ENCODE measurements around the gene RALB.
"Not testable (repeated sequence)": the region's sequence is repeated elsewhere in the genome, so short reads cannot be mapped to it uniquely, and the experiment has no call there.

Gene RALB

DNA sequence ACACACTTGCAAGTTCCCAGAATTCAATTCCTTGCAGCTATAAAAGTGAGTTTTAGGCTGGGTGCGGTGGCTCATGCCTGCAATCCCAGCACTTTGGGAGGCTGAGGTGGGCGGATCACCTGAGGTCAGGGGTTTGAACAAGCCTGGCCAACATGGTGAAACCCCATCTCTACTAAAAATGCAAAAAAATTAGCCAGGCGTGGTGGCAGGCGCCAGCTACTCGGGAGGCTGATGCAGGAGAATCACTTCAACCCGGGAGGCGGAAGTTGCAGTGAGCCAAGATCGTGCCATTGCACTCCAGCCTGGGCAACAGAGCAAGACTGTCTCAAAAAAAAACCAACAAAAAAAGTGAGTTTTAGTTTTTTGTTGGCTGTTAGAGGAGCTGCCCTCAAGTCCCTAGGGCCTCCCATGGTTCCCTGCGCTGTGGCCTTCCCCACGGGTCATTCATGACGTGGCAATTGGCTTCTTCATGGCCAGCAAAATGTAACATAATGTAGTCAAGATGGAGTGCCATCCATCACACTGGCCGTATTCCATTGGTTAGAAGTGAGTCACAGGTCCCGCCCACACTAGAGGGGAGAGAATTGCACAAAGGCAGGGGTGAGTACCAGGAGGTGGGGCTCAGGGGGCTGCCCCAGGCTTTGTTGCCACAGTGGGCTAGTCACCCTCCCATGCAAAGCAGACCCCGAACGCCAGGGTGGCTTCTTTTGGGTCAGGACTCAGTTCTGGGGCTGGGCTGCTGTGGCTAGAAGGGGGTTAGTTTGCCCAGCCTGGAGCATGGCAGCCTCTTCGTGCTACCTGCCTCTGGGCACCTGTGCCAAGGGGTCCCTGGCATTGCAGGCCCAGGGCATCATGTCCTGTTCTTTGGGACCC is 55.6 kb downstream of the RALB start:
- DNase-seq (ENCODE audit: low read depth) = no peak
- no peak overlapping the region for H3K4me3 ChIP-seq (ENCODE audit: low read depth, low read length)

DNA sequence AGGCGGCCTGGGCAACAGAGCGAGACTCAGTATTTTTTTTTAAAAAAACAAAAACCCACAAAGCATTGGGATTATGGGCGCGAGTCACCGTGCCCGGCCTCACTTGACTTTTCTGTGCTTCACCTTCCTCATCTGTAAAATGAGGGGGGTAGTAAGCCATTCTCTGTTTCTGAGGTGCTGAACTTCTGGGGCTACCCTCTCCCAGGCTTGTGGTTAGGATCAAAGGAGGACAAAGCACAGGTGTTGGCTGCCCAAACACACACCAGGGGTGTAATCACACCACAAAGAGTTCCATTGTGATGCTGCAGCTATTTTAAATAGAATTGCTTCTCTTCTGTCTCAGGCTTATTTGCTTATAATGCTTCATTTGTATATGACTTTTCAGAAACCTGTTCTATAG is 57.5 kb downstream of the RALB start:
- H3K4me3 ChIP-seq (ENCODE audit: low read depth, low read length) = no peak overlapping the region
- no peak for DNase-seq (ENCODE audit: low read depth)

DNA sequence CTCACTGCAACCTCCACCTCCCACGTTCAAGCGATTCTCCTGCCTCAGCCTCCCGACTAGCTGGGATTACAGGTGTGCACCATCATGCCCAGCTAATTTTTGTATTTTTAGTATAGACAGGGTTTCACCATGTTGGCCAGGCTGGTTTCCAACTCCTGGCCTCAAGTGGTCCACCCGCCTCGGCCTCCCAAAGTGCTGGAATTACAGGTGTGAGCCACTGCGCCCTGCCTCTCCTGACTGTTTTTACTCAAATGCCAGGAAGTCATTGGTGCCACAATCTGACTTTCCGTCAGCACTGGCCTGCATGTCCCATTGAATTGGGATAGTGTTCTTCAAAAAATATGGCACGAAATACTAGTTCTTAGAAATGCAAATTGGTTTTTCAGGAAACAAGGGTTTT is 58.2 kb downstream of the RALB start:
- DNase-seq (ENCODE audit: low read depth); H3K4me3 ChIP-seq (ENCODE audit: low read depth, low read length): not testable (repeated sequence)

- no peak for DNase-seq (ENCODE audit: low read depth)
- H3K4me3 ChIP-seq (ENCODE audit: low read depth, low read length) = no peak overlapping the region
These were observed 59.4 kb downstream of the RALB start for GRCh38 chr2:120312076-120312475.

- peak; percentile 43 for DNase-seq (ENCODE audit: low read depth)
- peak overlapping the region; percentile 48 for H3K4me3 ChIP-seq (ENCODE audit: low read depth, low read length)
These were observed 60.4 kb downstream of the RALB start for GRCh38 chr2:120312860-120313694.

DNA sequence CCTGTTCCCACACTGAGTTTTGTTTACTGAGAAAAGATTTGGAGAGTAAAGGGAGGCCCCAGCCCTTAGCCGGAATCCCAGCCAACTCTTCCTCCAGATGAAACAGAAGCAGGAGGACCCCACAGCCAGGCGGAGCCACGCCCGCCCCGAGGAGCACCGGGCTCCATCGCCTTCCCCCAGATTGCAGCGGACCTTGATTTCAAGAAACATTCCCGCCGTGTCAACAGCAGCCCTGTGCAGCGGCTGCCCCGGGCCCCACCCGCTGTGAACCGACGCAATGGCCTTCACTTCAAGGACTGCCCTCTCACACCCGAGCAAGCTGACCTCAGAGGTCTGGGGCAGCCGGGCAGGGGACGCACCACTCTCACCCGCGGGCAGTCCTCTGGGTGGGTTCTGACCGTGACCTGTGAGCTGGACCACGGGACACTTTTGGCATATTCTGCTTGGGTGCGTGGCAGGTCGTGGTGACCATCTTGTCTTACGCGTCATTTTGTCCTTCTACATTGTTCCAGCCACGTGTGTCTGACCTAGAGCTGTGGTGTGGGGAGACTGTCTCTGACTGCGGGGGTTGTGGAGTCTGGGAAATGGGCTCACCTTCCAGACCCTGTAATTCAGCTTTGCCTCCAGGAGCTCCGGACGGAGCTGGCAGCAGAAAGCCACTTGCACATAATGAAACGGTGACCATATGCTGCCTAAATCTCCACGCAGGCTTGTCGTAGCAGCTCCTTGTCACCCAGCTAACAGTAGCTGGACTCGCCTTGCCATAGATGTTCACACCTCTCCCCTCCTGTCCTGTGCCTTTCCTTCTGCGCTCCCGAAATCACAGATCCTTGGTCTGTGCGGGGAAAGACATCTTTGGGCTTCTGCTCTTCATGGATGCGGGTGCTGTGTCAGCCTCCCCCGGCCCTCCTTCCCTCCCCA is 61.3 kb downstream of the RALB start:
- peak overlapping the region; percentile 48 for H3K4me3 ChIP-seq (ENCODE audit: low read depth, low read length)
- no peak for DNase-seq (ENCODE audit: low read depth)

DNA sequence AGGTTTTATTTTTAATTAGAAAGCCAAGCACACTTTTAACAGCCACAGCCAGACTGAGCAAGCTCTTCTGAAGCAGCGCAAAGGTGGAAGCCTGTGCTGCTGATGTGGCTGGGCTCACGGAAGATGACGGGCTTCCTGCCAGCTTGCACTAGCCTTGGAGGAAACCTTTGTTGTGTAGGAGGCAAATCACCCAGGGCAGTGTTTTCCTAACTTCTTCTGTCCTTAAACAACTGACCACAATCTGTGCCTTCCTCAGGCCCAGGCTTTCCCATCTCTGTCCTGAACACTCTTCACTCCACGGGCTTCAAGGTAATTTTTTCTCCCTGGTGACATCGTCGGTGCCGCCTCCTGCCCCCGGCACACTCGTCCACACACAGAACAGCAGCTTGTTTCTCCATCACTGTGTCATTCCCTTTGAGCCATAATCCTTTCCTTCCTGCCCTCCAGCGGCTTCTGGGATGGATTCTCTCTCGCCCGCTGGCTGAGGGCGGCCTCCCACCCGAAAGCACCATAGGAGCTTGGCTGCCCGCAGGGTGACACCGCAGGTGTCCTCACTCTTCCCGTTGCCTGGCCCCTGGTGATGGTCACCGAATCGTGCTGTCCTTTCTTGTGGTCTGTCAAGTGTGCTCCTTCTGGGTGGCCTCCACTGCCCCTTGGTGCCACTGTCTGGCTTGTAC is 62.2 kb downstream of the RALB start:
- DNase-seq (ENCODE audit: low read depth) = no peak
- no peak overlapping the region for H3K4me3 ChIP-seq (ENCODE audit: low read depth, low read length)

DNA sequence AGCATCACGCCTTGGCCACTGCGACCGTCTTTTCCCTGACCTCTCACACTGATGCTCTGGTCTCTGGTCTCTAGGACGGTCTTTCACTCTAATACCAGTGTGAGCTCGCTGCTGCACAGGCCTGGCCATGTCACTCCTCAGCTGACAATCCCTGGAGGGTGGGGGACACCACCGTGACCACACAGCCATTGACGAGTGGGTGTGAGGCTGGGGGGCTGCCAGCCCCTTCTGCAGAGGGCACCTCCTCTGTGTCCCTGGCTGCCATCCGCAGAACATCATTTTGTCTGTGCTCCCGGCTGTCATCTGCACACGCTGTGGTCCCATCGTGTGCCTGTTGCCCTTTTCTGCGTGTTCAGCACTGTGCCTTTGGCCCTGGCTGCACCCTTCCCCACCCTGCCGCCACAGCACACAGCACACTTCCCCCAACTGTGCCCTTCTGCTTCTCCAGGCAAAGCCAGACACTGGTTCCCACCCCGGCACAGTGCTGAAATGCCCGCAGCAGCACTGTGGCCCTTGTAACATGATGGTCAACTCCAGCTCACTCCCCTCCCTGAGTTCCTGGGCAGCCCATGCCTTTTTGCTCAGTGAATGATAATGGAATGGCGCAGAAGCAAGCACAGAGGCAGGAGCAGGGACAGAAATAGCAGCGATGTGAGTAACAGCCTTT is 62.8 kb downstream of the RALB start:
- no peak overlapping the region for H3K4me3 ChIP-seq (ENCODE audit: low read depth, low read length)
- no peak for DNase-seq (ENCODE audit: low read depth)

GRCh38 chr2:120316071-120316470 is 63.4 kb downstream of the RALB start:
- no peak overlapping the region for H3K4me3 ChIP-seq (ENCODE audit: low read depth, low read length)

DNA sequence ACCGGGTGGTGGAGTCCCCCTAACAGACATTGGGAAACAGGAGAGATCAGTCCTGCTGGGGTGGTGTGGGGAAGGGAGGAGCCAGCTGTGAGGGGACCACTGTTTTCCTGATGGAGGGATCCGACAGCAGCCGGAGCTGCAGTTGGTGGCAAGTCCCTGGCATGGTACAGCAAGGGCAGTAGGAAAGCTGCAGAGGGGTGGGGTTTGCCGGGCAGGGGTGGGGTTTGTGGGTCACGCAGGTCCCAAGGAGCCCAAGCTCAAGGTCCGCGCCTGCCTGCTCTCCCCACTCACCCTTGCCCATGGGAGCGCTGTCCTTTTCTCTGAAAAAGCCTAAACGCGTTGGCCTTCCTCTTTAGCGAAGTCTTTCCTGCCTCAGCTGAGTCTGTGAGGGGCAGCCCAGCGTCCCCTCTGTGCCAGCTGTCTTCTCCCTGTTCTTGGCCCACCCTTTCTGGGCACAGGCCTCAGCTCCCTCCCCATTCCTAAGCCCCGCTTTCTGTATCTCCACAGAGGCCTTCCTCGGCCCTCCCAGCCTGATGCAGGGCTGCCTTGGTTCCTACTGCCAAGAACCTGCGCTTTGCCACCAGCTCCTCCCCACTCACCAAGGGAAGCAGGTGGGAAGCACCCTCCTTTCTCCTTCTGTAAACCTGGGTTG is 64.0 kb downstream of the RALB start:
- DNase-seq (ENCODE audit: low read depth) = no peak
- no peak overlapping the region for H3K4me3 ChIP-seq (ENCODE audit: low read depth, low read length)

More at GRCh38 chr2:120316071-120316470, 63.4 kb downstream of the RALB start:
- no peak for DNase-seq (ENCODE audit: low read depth)

- DNase-seq (ENCODE audit: low read depth) = no peak
- H3K4me3 ChIP-seq (ENCODE audit: low read depth, low read length) = no peak overlapping the region
These were observed 64.5 kb downstream of the RALB start for GRCh38 chr2:120317180-120317533.

DNA sequence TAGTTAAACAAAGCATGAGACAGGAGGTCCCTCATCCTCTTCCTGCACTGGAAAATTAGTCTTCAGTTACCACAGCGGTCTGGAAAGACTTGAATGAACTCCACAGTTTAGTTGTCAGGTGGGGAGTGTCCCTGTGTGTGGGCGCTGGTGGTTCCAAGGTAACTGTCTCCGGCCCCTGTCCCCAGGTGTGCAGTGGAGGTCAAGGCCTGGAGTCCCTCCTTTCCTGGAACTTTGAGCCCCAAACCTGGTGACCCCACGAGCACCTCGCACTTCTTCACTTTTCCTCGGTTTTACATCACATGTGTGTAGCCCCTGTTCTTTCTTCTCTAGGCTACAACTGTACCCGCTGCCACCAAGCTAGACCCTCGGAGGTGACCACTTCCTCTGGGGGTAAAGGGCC is 65.3 kb downstream of the RALB start:
- H3K4me3 ChIP-seq (ENCODE audit: low read depth, low read length) = no peak overlapping the region
- no peak for DNase-seq (ENCODE audit: low read depth)

DNA sequence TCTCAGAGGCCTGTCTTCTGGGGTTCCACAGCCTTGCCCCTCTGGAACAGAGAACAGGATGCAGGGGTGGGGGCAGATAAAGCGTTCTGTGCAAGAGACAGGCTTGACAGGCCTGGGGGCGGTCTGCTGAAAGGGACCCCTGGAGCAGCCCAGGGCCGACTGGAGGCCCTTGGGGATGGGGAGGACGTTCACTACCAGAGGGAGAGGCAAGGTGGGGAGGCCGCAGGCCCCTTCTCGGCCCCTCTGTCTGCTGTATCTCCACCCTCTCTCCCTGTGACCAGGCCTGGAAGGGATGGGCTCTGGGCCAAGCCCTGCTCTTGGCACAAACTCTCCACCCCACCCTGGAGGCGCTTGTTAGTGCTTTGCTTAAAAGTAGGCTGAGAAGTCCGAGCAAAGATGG is 66.0 kb downstream of the RALB start:
- H3K4me3 ChIP-seq (ENCODE audit: low read depth, low read length) = no peak overlapping the region
- DNase-seq (ENCODE audit: low read depth) = no peak

- no peak for DNase-seq (ENCODE audit: low read depth)
- no peak overlapping the region for H3K4me3 ChIP-seq (ENCODE audit: low read depth, low read length)
These were observed 66.5 kb downstream of the RALB start for GRCh38 chr2:120319123-120319522.

GRCh38 chr2:120319686-120320317 is 67.2 kb downstream of the RALB start:
- DNase-seq (ENCODE audit: low read depth) = no peak
- no peak overlapping the region for H3K4me3 ChIP-seq (ENCODE audit: low read depth, low read length)

GRCh38 chr2:120320318-120320851 is 67.7 kb downstream of the RALB start:
- peak; percentile 33 for DNase-seq (ENCODE audit: low read depth)
- H3K4me3 ChIP-seq (ENCODE audit: low read depth, low read length) = no peak overlapping the region

DNA sequence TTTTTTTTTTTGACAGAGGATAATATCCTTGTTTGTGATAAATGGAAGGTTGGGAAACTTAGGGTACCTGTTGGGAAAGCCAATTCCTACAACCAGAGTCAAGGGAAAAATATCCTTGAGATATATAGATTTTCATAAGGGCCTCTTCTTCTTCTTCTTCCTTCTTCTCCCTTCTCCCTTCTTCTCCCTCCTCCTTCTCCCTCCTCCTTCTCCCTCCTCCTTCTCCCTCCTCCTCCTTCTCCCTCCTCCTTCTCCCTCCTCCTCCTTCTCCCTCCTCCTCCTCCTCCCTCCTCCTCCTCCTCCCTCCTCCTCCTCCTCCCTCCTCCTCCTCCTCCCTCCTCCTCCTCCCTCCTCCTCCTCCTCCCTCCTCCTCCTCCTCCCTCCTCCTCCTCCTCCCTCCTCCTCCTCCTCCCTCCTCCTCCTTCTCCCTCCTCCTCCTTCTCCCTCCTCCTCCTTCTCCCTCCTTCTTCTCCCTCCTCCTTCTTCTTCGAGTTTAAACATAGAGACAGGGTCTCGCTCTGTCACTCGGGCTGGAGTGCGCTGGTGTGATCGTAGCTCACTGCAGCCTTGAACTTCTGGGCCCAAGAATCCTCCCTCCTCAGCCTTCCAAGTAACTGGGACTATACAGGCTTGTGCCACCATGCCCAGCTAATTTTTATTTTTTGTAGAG is 68.4 kb downstream of the RALB start:
- not testable (repeated sequence) for H3K4me3 ChIP-seq (ENCODE audit: low read depth, low read length); DNase-seq (ENCODE audit: low read depth)
